H1 (cell line): Measurements from ENCODE around the gene SNED1. TPM values are rescaled to one million over a fixed set of nuclear protein-coding genes. Genes with fewer than 3 reads are reported as not detected.

ENCODE experiments used
- CEBPB ChIP-seq: IDR thresholded peaks from 2 replicates; pipeline ENCODE4 v1.6.1; 2012; ENCODE audit warnings: low read depth, low read length
- CHD2 ChIP-seq: IDR thresholded peaks from 2 replicates; pipeline ENCODE4 v1.6.1; 2012; ENCODE audit warnings: low read length, improper control_type of control experiment
- CTBP2 ChIP-seq: IDR thresholded peaks from 2 replicates; pipeline ENCODE4 v1.7.0; 2011; ENCODE audit warnings: borderline replicate concordance, mild to moderate bottlenecking, moderate library complexity, mixed read lengths, low read length; ENCODE audit not compliant: insufficient read depth, insufficient read length
- EP300 ChIP-seq, 2 experiments: IDR thresholded peaks; 1 replicate in 1 of 2; 2 replicates in 1 of 2; pipeline ENCODE4 v1.6.1; 2011 to 2012; ENCODE audit warnings: low read depth in 2 of 2, low read length in 2 of 2, mild to moderate bottlenecking in 2 of 2, borderline replicate concordance in 1 of 2, inconsistent platforms in 1 of 2, moderate library complexity in 1 of 2
- SRF ChIP-seq: IDR thresholded peaks from 2 replicates; pipeline ENCODE4 v1.6.1; 2011; ENCODE audit warnings: mild to moderate bottlenecking, low read depth, low read length, moderate library complexity
- polyA plus RNA-seq, 7 experiments: library from polyadenylated mRNA; depleted of rRNA in 3 of 7; stranded (reverse) in 5 of 7; unstranded in 2 of 7; fragments of >200 nt in 5 of 7; fragments of 200-250 nt in 2 of 7; gene quantifications; 1 replicate in 5 of 7; 2 replicates in 1 of 7; 4 replicates in 1 of 7; pipeline versions ENCODE4 v1.2.1 to v1.2.3, GENCODE V29; 2011 to 2013; ENCODE audit warnings: missing spikeins in 2 of 7, mixed read lengths in 2 of 7
- total RNA-seq: library from RNA; stranded (reverse); fragmentation: NEBNext Ultra II Directional; extraction: Animal tissue kit (Norgen Biotek cat#: 25700); gene quantifications from 2 replicates; pipeline ENCODE4 v1.2.1, GENCODE V29; 2021
- TF ChIP-seq, protein P1 (sequence below), 3 experiments: IDR thresholded peaks; 1 replicate in 2 of 3; 2 replicates in 1 of 3; pipeline versions ENCODE4 v1.5.1 to v1.6.1; 2011; ENCODE audit warnings: low read length in 3 of 3, mild to moderate bottlenecking in 3 of 3, inconsistent platforms in 2 of 3, low read depth in 1 of 3, moderate library complexity in 1 of 3; ENCODE audit not compliant: insufficient read depth in 1 of 3; ENCODE audit errors: control extremely low read depth in 1 of 3

The SNED1 gene
- total and polyA plus RNA-seq, 2 of the 8 experiments (the other 6 are each of a cell fraction or from before 2014, with no cell fraction given), result 1.9 TPM

DNA sequence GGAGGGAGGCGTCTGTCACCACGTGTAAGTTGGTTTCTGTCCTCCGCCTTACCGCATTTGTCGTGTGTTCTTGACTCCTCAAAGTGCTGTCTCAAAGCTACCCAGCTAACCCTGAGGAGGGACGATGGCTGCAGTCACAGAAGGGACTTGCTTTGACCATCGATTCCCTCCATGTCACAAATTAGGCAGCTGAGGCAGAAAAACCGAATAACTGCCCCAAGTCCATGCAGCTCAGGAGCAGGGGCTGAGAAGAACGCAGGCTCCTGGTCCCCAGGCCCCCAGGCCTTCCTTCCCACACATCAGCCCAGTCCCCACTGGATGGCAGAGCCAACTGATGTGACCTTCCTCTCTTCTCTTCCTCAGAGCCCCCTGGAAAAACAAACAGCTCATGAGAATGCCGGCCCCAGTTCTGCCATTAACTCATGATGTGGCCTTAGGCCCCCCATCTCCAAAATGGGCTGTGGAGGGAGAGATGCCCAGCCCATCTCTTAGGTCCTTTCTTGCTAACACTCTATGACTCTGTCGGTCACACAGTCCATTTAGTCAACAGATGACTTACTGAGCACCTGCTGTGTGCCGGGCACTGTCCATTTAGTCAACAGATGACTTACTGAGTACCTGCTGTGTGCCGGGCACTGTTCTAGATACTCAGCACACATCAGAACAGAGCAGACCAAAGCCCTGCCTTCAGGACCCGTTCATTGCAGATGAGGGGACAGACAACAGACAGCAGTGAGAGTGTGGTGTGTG is 84.1 kb downstream of the SNED1 start (continued):
- TF ChIP-seq, protein P1, sequence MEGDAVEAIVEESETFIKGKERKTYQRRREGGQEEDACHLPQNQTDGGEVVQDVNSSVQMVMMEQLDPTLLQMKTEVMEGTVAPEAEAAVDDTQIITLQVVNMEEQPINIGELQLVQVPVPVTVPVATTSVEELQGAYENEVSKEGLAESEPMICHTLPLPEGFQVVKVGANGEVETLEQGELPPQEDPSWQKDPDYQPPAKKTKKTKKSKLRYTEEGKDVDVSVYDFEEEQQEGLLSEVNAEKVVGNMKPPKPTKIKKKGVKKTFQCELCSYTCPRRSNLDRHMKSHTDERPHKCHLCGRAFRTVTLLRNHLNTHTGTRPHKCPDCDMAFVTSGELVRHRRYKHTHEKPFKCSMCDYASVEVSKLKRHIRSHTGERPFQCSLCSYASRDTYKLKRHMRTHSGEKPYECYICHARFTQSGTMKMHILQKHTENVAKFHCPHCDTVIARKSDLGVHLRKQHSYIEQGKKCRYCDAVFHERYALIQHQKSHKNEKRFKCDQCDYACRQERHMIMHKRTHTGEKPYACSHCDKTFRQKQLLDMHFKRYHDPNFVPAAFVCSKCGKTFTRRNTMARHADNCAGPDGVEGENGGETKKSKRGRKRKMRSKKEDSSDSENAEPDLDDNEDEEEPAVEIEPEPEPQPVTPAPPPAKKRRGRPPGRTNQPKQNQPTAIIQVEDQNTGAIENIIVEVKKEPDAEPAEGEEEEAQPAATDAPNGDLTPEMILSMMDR (IDR thresholded peaks at IDR 0.05; ENCODE audit: control extremely low read depth in 1 of 3, insufficient read depth in 1 of 3, low read depth in 1 of 3, low read length in 3 of 3), result no peak
- no peak for TF ChIP-seq EP300 (IDR thresholded peaks at IDR 0.05; ENCODE audit: borderline replicate concordance in 1 of 2, low read depth in 2 of 2, low read length in 2 of 2)
- TF ChIP-seq SRF, result no peak
- TF ChIP-seq CTBP2, result no peak
- TF ChIP-seq CHD2, result no peak
- no peak for TF ChIP-seq CEBPB
